ENCODE data around the gene MGAT5B. TPM values are rescaled to one million over a fixed set of nuclear protein-coding genes. Genes with fewer than 3 reads are reported as not detected.

The MGAT5B gene
- total RNA-seq, 2 experiments from 2014 or later, result 0.43 to 0.47 TPM

- no peak for ATAC-seq (ENCODE audit: low read depth)
- Mint-ChIP-seq H3K9me3 (no peaks in the 10 kb centered on the region), H3K27me3 (peaks cover 13% of the 10 kb centered on the region), H3K36me3 (no peaks in the 10 kb centered on the region), H3K4me3 (no peak overlapping the region), H3K4me1 (no peaks in the 10 kb centered on the region), H3K27ac (no peak overlapping the region)
- POLR2A ChIA-PET, result no interaction called here
- no peak for DNase-seq
These were observed 5.7 kb upstream of the MGAT5B start for GRCh38 chr17:76862494-76862893.

DNA sequence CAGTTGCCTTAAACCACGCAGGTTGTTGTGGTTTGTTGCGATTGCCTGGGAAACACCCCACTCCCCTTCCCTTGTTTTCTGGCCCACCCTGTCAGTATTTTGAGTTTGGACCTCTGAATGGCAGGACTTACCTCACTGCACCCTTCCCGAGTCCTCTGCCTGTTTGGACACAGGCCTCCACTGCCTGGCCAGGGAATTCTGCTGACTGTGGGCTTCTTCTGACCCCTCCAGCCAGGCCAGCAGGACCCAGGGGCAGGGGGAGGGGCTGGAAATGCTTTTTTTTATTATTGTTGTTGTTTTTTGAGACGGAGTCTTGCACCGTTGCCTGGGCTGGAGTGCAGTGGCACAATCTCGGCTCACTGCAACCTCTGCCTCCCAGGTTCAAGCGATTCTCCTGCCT, 4.2 kb upstream of the MGAT5B start:
- H3K36me3 Mint-ChIP-seq, result no peaks in the 10 kb centered on the region
- peaks cover 20% of the 10 kb centered on the region for H3K27me3 Mint-ChIP-seq
- peaks cover 4% of the 10 kb centered on the region for H3K4me1 Mint-ChIP-seq
- H3K4me3 Mint-ChIP-seq, result no peak overlapping the region
- ATAC-seq (ENCODE audit: low read depth) (no peak), DNase-seq (no peak)
- H3K9me3 Mint-ChIP-seq, result no peaks in the 10 kb centered on the region
- no peak overlapping the region for H3K27ac Mint-ChIP-seq
- POLR2A ChIA-PET, result no interaction called here

DNA sequence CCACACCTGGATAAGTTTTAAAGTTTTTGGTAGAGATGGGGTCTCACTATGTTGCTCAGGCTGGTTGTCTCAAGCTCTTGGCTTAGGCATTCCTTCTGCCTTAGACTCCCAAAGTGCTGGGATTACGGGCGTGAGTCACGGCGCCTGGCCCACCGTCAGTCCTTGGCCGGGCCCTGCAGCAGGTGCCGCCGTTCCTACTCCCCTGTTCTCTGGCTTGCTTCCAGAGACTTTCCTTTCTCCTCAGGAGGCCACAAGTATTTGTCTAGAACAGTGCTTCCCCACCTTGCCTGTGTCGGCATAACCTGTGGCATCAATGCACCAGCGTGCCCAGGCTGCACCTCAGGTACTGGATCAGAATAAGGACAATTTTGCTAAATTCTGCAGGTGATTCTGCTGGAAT, 3.0 kb upstream of the MGAT5B start:
- Mint-ChIP-seq H3K4me3 (no peak overlapping the region), H3K36me3 (no peaks in the 10 kb centered on the region), H3K9me3 (no peaks in the 10 kb centered on the region), H3K27me3 (peaks cover 20% of the 10 kb centered on the region), H3K4me1 (peaks cover 5% of the 10 kb centered on the region), H3K27ac (no peak overlapping the region)
- POLR2A ChIA-PET, result no interaction called here
- DNase-seq (no peak), ATAC-seq (ENCODE audit: low read depth) (no peak)

- Mint-ChIP-seq H3K4me3 (no peak overlapping the region), H3K27ac (no peak overlapping the region), H3K4me1 (peaks cover 5% of the 10 kb centered on the region), H3K27me3 (peaks cover 28% of the 10 kb centered on the region), H3K9me3 (no peaks in the 10 kb centered on the region), H3K36me3 (no peaks in the 10 kb centered on the region)
- DNase-seq, result no peak
- POLR2A ChIA-PET, result no interaction called here
- ATAC-seq (ENCODE audit: low read depth), result no peak
These were observed 2.0 kb upstream of the MGAT5B start for GRCh38 chr17:76866203-76866602.

GRCh38 chr17:76866774-76867577, 1.2 kb upstream of the MGAT5B start:
- POLR2A ChIA-PET, result no interaction called here
- Mint-ChIP-seq H3K36me3 (no peaks in the 10 kb centered on the region), H3K27ac (no peak overlapping the region), H3K4me3 (no peak overlapping the region), H3K9me3 (no peaks in the 10 kb centered on the region), H3K4me1 (peaks cover 5% of the 10 kb centered on the region), H3K27me3 (peaks cover 33% of the 10 kb centered on the region)
- ATAC-seq (ENCODE audit: low read depth) (no peak), DNase-seq (no peak)

DNA sequence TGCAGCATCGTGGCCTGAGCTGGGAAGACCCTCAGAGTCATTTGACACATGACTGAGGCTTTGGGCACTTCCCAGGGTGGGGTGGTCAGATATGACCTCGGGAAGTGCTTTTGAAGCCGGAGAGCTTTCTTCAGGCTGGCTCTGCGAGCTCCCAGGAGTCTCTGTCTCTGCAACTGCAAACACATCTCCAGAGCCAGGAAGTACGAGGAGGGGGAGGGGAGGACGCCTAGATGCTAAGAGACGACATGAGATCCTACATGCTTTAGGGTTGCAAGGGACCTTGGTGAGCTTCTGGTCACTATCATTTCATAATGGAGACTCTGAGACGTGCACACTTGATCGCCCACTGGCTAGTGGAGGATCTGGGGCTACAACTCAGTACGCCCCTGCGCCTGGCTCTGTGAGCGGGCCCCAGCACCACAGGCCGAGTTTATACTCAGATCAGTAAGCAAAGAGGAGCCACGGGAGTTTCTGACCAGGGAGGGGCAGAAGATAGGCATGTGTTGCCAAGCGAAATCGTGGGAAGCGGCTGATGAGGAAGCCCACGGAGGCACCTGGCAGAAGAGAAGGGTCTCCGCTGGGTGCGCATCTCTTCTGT, 527 bp upstream of the MGAT5B start:
- no peak for ATAC-seq (ENCODE audit: low read depth)
- H3K4me1 Mint-ChIP-seq, result peaks cover 8% of the 10 kb centered on the region
- no peaks in the 10 kb centered on the region for H3K9me3 Mint-ChIP-seq
- no peak overlapping the region for H3K27ac Mint-ChIP-seq
- no peak for DNase-seq
- POLR2A ChIA-PET, result interaction anchor here (0.6 to 1.4 kb wide), 2 partner anchors 189 to 202 kb away, joined by 3 to 12 read pairs; no protein-coding TSS in a partner anchor
- H3K36me3 Mint-ChIP-seq, result no peaks in the 10 kb centered on the region
- H3K4me3 Mint-ChIP-seq, result peak overlapping the region; percentile 75
- H3K27me3 Mint-ChIP-seq, result peaks cover 35% of the 10 kb centered on the region

- H3K27ac Mint-ChIP-seq, result no peak overlapping the region
- H3K27me3 Mint-ChIP-seq, result peaks cover 36% of the 10 kb centered on the region
- no peaks in the 10 kb centered on the region for H3K9me3 Mint-ChIP-seq
- ATAC-seq (ENCODE audit: low read depth) (peak; percentile 16), DNase-seq (no peak)
- POLR2A ChIA-PET, result interaction anchor here (1.4 kb wide), 1 partner anchor 188 kb away, joined by 12 read pairs; no protein-coding TSS in a partner anchor
- no peaks in the 10 kb centered on the region for H3K36me3 Mint-ChIP-seq
- H3K4me1 Mint-ChIP-seq, result peaks cover 9% of the 10 kb centered on the region
- peak overlapping the region; percentile 10 for H3K4me3 Mint-ChIP-seq
These were observed 678 bp downstream of the MGAT5B start for GRCh38 chr17:76868669-76869495.

- Mint-ChIP-seq H3K27me3 (peaks cover 36% of the 10 kb centered on the region), H3K36me3 (no peaks in the 10 kb centered on the region), H3K4me3 (no peak overlapping the region), H3K9me3 (peaks cover 2% of the 10 kb centered on the region), H3K27ac (no peak overlapping the region), H3K4me1 (peaks cover 9% of the 10 kb centered on the region)
- POLR2A ChIA-PET, result no interaction called here
- DNase-seq (peak; percentile 34), ATAC-seq (ENCODE audit: low read depth) (no peak)
These were observed 1.5 kb downstream of the MGAT5B start for GRCh38 chr17:76869496-76870376.

DNA sequence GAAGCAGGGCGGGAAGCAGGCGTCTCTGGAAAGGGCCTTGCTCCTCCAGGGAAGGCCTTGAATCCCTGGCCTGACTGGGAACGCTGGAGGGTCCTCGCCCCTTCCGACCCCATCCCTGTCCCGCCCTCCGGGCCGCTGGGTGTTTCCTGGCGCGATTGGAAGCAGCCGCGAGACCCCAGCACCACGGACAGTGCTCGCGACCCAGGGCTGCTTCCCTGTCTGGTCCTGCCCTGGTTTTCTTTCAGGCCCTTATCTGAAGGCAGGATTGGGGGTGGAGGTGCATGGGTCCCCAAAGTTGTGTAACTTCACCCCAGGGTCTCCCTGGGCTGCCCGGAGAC, 2.1 kb downstream of the MGAT5B start:
- no peak overlapping the region for H3K27ac Mint-ChIP-seq
- DNase-seq, result peak; percentile 41
- ATAC-seq (ENCODE audit: low read depth), result no peak
- no peak overlapping the region for H3K4me3 Mint-ChIP-seq
- H3K27me3 Mint-ChIP-seq, result peaks cover 36% of the 10 kb centered on the region
- H3K36me3 Mint-ChIP-seq, result no peaks in the 10 kb centered on the region
- peaks cover 9% of the 10 kb centered on the region for H3K4me1 Mint-ChIP-seq
- H3K9me3 Mint-ChIP-seq, result peaks cover 5% of the 10 kb centered on the region
- POLR2A ChIA-PET, result no interaction called here

DNA sequence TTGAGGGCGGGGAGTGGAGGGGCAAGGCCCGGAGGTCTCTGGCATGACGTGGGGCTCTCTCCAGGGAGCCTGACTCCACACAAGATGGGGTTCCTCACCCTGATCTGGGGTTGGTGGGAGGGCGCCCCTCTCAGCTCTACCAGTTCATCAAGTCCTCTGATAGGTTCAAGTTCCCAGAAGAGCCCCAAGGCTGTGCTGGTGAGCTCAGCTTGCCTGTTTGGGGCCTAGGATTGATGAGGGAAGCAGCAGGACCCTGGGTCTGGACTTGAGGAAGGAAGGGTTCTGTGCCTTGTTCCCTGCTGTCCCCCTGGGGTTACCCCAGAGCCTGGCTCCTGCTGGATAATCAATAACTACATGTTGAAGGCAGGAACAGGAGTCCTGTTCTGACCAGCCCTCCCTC, 3.5 kb downstream of the MGAT5B start:
- POLR2A ChIA-PET, result no interaction called here
- H3K36me3 Mint-ChIP-seq, result no peaks in the 10 kb centered on the region
- no peak for DNase-seq
- peaks cover 9% of the 10 kb centered on the region for H3K9me3 Mint-ChIP-seq
- no peak overlapping the region for H3K27ac Mint-ChIP-seq
- peaks cover 9% of the 10 kb centered on the region for H3K4me1 Mint-ChIP-seq
- H3K4me3 Mint-ChIP-seq, result no peak overlapping the region
- peaks cover 34% of the 10 kb centered on the region for H3K27me3 Mint-ChIP-seq
- no peak for ATAC-seq (ENCODE audit: low read depth)

GRCh38 chr17:76872221-76872873, 4.1 kb downstream of the MGAT5B start:
- H3K9me3 Mint-ChIP-seq, result peaks cover 9% of the 10 kb centered on the region
- POLR2A ChIA-PET, result no interaction called here
- ATAC-seq (ENCODE audit: low read depth) (no peak), DNase-seq (no peak)
- H3K27ac Mint-ChIP-seq, result no peak overlapping the region
- H3K36me3 Mint-ChIP-seq, result no peaks in the 10 kb centered on the region
- H3K4me3 Mint-ChIP-seq, result no peak overlapping the region
- peaks cover 9% of the 10 kb centered on the region for H3K4me1 Mint-ChIP-seq
- peaks cover 28% of the 10 kb centered on the region for H3K27me3 Mint-ChIP-seq

DNA sequence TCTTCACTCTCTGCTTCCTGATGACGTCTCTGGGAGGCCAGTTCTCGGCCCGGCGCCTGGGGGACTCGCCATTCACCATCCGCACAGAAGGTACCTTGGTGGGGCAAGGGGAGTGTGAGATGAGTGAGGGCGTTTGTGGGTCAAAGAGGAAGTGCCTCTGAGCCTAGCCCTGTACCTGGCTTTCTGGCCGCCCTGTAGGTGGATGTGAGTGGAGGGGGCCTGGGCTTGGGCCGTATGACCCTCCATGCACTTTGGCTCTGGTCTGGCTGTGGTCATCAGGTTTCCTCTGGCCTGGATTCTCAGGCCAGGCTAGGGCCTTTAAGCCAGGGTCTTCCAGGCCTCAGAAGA, 4.6 kb downstream of the MGAT5B start:
- H3K9me3 Mint-ChIP-seq, result peaks cover 9% of the 10 kb centered on the region
- H3K4me1 Mint-ChIP-seq, result peaks cover 7% of the 10 kb centered on the region
- H3K36me3 Mint-ChIP-seq, result no peaks in the 10 kb centered on the region
- H3K27me3 Mint-ChIP-seq, result peaks cover 24% of the 10 kb centered on the region
- POLR2A ChIA-PET, result no interaction called here
- ATAC-seq (ENCODE audit: low read depth) (no peak), DNase-seq (no peak)
- H3K27ac Mint-ChIP-seq, result no peak overlapping the region
- no peak overlapping the region for H3K4me3 Mint-ChIP-seq

DNA sequence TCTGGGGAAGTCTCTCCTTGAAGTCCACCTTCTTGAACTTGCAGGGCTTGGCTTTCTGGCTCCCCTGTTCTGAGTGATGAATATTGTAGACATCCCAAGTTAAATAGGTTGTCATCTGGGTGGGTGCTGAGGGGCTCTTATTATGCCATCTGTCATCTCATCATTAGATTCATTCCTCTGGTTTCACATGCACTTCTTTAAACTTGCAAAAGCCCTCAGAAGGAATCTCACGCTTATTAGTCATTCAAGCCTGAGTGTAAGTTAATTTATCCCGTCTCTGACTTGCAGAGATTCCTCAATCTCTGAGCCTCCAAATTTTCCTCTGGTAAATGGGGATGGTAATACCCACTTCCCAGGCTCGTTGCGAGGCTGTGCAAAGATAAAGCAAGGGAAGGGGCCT, 5.7 kb downstream of the MGAT5B start:
- POLR2A ChIA-PET, result no interaction called here
- H3K36me3 Mint-ChIP-seq, result no peaks in the 10 kb centered on the region
- peaks cover 9% of the 10 kb centered on the region for H3K9me3 Mint-ChIP-seq
- H3K27me3 Mint-ChIP-seq, result peaks cover 22% of the 10 kb centered on the region
- no peak overlapping the region for H3K4me3 Mint-ChIP-seq
- DNase-seq (no peak), ATAC-seq (ENCODE audit: low read depth) (no peak)
- peaks cover 6% of the 10 kb centered on the region for H3K4me1 Mint-ChIP-seq
- no peak overlapping the region for H3K27ac Mint-ChIP-seq
